HepG2 (cell line): ENCODE data around the gene UBE2I. TPM values are rescaled to one million over a fixed set of nuclear protein-coding genes. Genes with fewer than 3 reads are reported as not detected.
A peak's percentile ranks its signal among the peaks of the same experiment; 100 is the strongest.

Experiments
- ERF ChIP-seq: IDR thresholded peaks from 2 replicates; pipeline ENCODE4 v1.6.1; 2018; ENCODE audit warnings: missing biosample characterization, missing genetic modification reagents
- ETV5 ChIP-seq: IDR thresholded peaks from 2 replicates; pipeline ENCODE4 v1.6.1; 2018; ENCODE audit warnings: missing biosample characterization, missing genetic modification reagents, inconsistent platforms, borderline replicate concordance
- IRF2 ChIP-seq: IDR thresholded peaks from 2 replicates; pipeline ENCODE4 v1.6.1; 2018; ENCODE audit warnings: missing genetic modification reagents, missing compliant biosample characterization
- MEF2D ChIP-seq: sonication (generic); formaldehyde crosslinking; IDR thresholded peaks from 2 replicates; pipeline ENCODE4 v1.5.1; 2020; ENCODE audit warnings: mild to moderate bottlenecking, missing genetic modification reagents
- SAFB2 ChIP-seq: sonication (generic); formaldehyde crosslinking; IDR thresholded peaks from 2 replicates; pipeline ENCODE4 v1.5.1; 2020; ENCODE audit warnings: missing genetic modification reagents, low read depth, mild to moderate bottlenecking, borderline replicate concordance
- SNAPC2 ChIP-seq: sonication (generic); formaldehyde crosslinking; IDR thresholded peaks from 2 replicates; pipeline ENCODE4 v1.8.1; 2022; ENCODE audit warnings: mild to moderate bottlenecking, missing genetic modification reagents
- SPEN ChIP-seq: sonication (generic); formaldehyde crosslinking; IDR thresholded peaks from 2 replicates; pipeline ENCODE4 v1.5.1; 2020; ENCODE audit warnings: low read depth, mild to moderate bottlenecking, missing genetic modification reagents
- SYNCRIP ChIP-seq: fragments of 200-400 bp; formaldehyde crosslinking; IDR thresholded peaks from 2 replicates; pipeline ENCODE4 v1.6.1; 2018; ENCODE audit warnings: mild to moderate bottlenecking, low read depth, low read length; ENCODE audit not compliant: insufficient read depth
- ZMAT3 ChIP-seq: sonication (generic); formaldehyde crosslinking; conservative IDR thresholded peaks from 2 replicates; pipeline ENCODE4 v1.7.0; 2021; ENCODE audit warnings: missing genetic modification reagents
- ZMYM2 ChIP-seq: sonication (generic); formaldehyde crosslinking; IDR thresholded peaks from 2 replicates; pipeline ENCODE4 v1.8.0; 2022; ENCODE audit warnings: mild to moderate bottlenecking, missing genetic modification reagents
- ZNF335 ChIP-seq: sonication (generic); formaldehyde crosslinking; IDR thresholded peaks from 2 replicates; pipeline ENCODE4 v1.4.0; 2020; ENCODE audit warnings: missing genetic modification reagents
- ZNF577 ChIP-seq: sonication (generic); formaldehyde crosslinking; IDR thresholded peaks from 2 replicates; pipeline ENCODE4 v1.4.0; 2020; ENCODE audit warnings: mild to moderate bottlenecking, low read depth, missing genetic modification reagents, borderline replicate concordance
- ZNF768 ChIP-seq: sonication (generic); formaldehyde crosslinking; IDR thresholded peaks from 2 replicates; pipeline ENCODE4 v1.4.0; 2020; ENCODE audit warnings: missing genetic modification reagents
- polyA plus RNA-seq, 8 experiments: library from polyadenylated mRNA; depleted of rRNA in 3 of 8; stranded (reverse) in 7 of 8; unstranded in 1 of 8; fragments of >200 nt; fragmentation: Illumina TruSeq in 4 of 8; extraction: Trizol in 4 of 8; gene quantifications; 2 replicates each; pipeline versions ENCODE4 v1.2.1 to v1.2.3, GENCODE V29; 2011 to 2016; ENCODE audit warnings: low read depth in 4 of 8, missing spikeins in 1 of 8, mixed read lengths in 1 of 8; ENCODE audit not compliant: insufficient read depth in 1 of 8
- total RNA-seq, 5 experiments: library from RNA; depleted of rRNA; stranded (reverse); fragments of >200 nt; fragmentation: Illumina TruSeq; extraction: Trizol; gene quantifications; 2 replicates each; pipeline ENCODE4 v1.2.3, GENCODE V29; 2016; ENCODE audit warnings: low read depth in 1 of 5
- TF ChIP-seq, protein P1 (sequence below): sonication (generic); IDR thresholded peaks from 2 replicates; pipeline ENCODE4 v1.6.1; 2016; ENCODE audit warnings: low read depth, borderline replicate concordance
- TF ChIP-seq, protein P2 (sequence below): sonication (generic); formaldehyde crosslinking; IDR thresholded peaks from 2 replicates; pipeline ENCODE4 v1.4.0; 2020; ENCODE audit warnings: missing genetic modification reagents, borderline replicate concordance
- TF ChIP-seq, protein P3 (sequence below): sonication (generic); formaldehyde crosslinking; IDR thresholded peaks from 2 replicates; pipeline ENCODE4 v1.8.0; 2022; ENCODE audit warnings: missing genetic modification reagents, mild to moderate bottlenecking, moderate library complexity, borderline replicate concordance
- TF ChIP-seq, protein P4 (sequence below): sonication (generic); formaldehyde crosslinking; IDR thresholded peaks from 2 replicates; pipeline ENCODE4 v1.5.0; 2020; ENCODE audit warnings: missing genetic modification reagents
- TF ChIP-seq, protein P5 (sequence below), 2 experiments: sonication (generic) in 1 of 2; formaldehyde crosslinking in 1 of 2; IDR thresholded peaks; 2 replicates each; pipeline versions ENCODE4 v1.5.1 to v1.6.1; 2011 to 2020; ENCODE audit warnings: borderline replicate concordance in 1 of 2, low read depth in 1 of 2, low read length in 1 of 2, mild to moderate bottlenecking in 1 of 2, missing genetic modification reagents in 1 of 2, moderate library complexity in 1 of 2

UBE2I gene
- total and polyA plus RNA-seq, 2 of the 13 experiments (the other 11 are each of a cell fraction or from before 2014, with no cell fraction given) = 75.8 to 98.9 TPM

DNA sequence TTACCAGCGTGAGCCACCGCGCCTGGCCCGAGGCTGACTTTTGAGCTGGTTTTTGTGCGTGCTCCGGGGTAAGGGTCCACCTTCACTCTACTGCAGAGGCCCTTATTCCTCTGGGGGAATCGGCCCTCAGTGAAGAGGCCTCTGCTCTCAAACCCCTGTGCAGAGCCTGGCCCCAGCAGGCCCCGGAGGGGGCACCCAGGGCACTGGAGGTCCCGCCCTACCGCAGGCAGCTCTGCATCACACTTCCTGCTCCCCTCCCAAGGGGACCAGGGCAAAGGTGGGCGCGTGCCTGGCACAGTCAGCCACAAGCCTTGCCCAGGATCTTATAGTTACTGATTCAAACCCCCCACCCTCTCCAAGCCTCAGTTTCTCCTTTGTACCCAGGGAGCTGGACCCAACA is 3.6 kb upstream of the UBE2I start (continued):
- TF ChIP-seq, protein P1, sequence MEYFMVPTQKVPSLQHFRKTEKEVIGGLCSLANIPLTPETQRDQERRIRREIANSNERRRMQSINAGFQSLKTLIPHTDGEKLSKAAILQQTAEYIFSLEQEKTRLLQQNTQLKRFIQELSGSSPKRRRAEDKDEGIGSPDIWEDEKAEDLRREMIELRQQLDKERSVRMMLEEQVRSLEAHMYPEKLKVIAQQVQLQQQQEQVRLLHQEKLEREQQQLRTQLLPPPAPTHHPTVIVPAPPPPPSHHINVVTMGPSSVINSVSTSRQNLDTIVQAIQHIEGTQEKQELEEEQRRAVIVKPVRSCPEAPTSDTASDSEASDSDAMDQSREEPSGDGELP = no peak
- peak; percentile 71; the same call in 1 of the 2 replicates for TF ChIP-seq ZNF335 (CRISPR knock-in tag)
- TF ChIP-seq, protein P2, sequence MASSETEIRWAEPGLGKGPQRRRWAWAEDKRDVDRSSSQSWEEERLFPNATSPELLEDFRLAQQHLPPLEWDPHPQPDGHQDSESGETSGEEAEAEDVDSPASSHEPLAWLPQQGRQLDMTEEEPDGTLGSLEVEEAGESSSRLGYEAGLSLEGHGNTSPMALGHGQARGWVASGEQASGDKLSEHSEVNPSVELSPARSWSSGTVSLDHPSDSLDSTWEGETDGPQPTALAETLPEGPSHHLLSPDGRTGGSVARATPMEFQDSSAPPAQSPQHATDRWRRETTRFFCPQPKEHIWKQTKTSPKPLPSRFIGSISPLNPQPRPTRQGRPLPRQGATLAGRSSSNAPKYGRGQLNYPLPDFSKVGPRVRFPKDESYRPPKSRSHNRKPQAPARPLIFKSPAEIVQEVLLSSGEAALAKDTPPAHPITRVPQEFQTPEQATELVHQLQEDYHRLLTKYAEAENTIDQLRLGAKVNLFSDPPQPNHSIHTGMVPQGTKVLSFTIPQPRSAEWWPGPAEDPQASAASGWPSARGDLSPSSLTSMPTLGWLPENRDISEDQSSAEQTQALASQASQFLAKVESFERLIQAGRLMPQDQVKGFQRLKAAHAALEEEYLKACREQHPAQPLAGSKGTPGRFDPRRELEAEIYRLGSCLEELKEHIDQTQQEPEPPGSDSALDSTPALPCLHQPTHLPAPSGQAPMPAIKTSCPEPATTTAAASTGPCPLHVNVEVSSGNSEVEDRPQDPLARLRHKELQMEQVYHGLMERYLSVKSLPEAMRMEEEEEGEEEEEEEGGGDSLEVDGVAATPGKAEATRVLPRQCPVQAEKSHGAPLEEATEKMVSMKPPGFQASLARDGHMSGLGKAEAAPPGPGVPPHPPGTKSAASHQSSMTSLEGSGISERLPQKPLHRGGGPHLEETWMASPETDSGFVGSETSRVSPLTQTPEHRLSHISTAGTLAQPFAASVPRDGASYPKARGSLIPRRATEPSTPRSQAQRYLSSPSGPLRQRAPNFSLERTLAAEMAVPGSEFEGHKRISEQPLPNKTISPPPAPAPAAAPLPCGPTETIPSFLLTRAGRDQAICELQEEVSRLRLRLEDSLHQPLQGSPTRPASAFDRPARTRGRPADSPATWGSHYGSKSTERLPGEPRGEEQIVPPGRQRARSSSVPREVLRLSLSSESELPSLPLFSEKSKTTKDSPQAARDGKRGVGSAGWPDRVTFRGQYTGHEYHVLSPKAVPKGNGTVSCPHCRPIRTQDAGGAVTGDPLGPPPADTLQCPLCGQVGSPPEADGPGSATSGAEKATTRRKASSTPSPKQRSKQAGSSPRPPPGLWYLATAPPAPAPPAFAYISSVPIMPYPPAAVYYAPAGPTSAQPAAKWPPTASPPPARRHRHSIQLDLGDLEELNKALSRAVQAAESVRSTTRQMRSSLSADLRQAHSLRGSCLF = no peak
- peak; percentile 36; the same call in 1 of the 2 replicates for TF ChIP-seq SPEN
- TF ChIP-seq SAFB2 (CRISPR knock-in tag) = no peak
- TF ChIP-seq, protein P3, sequence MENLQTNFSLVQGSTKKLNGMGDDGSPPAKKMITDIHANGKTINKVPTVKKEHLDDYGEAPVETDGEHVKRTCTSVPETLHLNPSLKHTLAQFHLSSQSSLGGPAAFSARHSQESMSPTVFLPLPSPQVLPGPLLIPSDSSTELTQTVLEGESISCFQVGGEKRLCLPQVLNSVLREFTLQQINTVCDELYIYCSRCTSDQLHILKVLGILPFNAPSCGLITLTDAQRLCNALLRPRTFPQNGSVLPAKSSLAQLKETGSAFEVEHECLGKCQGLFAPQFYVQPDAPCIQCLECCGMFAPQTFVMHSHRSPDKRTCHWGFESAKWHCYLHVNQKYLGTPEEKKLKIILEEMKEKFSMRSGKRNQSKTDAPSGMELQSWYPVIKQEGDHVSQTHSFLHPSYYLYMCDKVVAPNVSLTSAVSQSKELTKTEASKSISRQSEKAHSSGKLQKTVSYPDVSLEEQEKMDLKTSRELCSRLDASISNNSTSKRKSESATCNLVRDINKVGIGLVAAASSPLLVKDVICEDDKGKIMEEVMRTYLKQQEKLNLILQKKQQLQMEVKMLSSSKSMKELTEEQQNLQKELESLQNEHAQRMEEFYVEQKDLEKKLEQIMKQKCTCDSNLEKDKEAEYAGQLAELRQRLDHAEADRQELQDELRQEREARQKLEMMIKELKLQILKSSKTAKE (CRISPR knock-in tag) = no peak
- no peak for TF ChIP-seq ZNF577 (CRISPR knock-in tag)
- TF ChIP-seq ERF (CRISPR knock-in tag) = no peak
- no peak for TF ChIP-seq SYNCRIP
- TF ChIP-seq ZNF768 = no peak
- TF ChIP-seq, protein P4, sequence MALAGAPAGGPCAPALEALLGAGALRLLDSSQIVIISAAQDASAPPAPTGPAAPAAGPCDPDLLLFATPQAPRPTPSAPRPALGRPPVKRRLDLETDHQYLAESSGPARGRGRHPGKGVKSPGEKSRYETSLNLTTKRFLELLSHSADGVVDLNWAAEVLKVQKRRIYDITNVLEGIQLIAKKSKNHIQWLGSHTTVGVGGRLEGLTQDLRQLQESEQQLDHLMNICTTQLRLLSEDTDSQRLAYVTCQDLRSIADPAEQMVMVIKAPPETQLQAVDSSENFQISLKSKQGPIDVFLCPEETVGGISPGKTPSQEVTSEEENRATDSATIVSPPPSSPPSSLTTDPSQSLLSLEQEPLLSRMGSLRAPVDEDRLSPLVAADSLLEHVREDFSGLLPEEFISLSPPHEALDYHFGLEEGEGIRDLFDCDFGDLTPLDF (CRISPR knock-in tag) = no peak
- TF ChIP-seq MEF2D (CRISPR knock-in tag) = no peak
- TF ChIP-seq, protein P5, sequence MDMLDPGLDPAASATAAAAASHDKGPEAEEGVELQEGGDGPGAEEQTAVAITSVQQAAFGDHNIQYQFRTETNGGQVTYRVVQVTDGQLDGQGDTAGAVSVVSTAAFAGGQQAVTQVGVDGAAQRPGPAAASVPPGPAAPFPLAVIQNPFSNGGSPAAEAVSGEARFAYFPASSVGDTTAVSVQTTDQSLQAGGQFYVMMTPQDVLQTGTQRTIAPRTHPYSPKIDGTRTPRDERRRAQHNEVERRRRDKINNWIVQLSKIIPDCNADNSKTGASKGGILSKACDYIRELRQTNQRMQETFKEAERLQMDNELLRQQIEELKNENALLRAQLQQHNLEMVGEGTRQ (IDR thresholded peaks at IDR 0.05; ENCODE audit: low read depth, low read length) = no peak
- TF ChIP-seq, protein P5 (CRISPR knock-in tag; IDR thresholded peaks at IDR 0.05; ENCODE audit: borderline replicate concordance) = no peak
- no peak for TF ChIP-seq SNAPC2
- TF ChIP-seq ZMAT3 (CRISPR knock-in tag) = no peak
- no peak for TF ChIP-seq ZMYM2 (CRISPR knock-in tag)
- no peak for TF ChIP-seq IRF2
- peak; percentile 15; the same call in 1 of the 2 replicates for TF ChIP-seq ETV5 (CRISPR knock-in tag)
